ENCODE measurements around the gene CRTC1.

The CRTC1 gene

DNA sequence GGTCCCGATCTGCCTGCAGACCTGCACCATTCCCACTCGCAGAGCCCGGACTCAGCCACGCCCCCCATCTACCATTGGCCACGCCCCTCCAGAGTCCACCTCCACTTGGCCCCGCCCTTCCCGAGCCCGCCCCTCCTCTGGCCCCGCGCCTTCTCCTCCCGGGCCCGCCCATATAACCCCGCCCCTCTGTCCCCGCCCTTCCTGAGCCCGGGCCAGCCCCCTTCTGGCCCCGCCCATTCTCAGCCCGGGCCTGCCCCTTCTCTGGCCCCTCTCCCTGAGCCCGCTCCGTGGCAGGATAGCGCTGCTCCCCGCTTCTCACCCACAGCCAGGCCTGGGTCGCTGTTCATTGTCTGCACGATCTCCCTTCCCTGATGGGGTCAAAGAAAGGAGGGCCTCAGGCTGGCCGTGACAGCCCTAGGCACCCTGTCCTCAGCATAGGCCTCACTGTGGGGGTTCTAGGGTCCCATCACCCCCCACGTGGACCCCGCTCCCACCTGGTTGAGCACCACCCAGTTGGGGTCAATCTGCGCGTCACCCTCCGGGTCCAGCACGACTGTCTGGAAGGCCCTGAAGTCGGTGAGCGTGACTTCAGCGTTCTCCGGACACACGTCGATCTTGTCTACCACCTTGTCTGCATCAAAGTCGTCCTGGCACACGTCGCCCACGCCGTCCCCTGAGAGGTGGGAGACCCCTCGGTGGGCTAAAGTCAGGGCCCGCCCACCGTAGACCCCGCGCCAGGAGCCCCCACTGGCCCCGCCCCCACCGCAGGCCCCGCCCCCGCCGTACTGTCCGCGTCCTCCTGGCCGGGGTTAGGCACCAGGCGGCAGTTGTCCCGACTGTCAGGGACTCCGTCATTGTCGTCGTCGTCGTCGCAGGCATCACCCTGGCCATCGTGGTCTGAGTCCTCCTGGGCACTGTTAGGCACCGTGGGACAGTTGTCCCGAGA, 102.0 kb downstream of the CRTC1 start:
- peak; percentile 68 for DNase-seq (ENCODE audit: low spot score)

DNA sequence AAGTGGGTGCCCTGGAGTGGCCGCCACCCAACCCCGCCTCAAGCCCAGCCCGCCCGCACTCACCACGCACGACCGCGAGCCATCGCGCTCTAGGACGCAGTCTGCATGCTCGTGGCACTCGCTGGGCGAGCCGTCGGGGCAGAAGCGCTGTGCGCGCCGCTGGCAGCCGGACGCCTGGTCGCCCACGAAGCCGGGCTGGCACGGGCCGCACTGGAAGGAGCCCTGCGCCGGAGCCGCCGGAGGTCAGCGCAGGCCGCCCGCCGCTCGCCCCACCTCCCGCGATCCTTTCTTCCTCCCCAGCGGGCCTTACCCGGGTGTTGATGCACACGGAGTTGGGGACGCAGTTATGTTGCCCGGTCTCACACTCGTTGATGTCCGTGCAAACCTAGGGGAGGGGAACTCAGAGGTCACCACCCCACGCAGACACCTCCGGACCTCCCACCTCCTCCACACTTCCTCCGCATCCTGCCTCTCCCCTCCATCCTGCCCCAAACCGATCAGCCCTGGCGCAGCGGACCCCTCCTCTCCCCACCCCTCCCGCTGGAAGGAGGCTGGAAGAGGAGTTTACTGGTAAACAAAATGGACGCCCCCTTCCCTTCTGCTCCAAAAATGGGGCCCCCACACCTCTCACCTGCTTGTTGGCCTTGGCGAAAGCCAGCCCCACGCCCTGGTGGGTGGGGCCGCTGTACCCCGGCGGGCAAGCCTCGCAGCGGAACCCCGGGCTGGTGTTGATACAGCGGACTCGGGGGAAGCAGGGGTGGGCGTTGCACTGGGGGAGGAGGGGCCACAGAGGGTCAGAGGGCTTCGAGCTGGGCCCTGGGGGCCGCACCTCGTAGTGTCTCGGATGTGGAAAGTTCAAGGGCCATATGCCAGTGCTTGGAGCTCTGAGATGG, 105.3 kb downstream of the CRTC1 start:
- DNase-seq (ENCODE audit: low spot score), result no peak

DNA sequence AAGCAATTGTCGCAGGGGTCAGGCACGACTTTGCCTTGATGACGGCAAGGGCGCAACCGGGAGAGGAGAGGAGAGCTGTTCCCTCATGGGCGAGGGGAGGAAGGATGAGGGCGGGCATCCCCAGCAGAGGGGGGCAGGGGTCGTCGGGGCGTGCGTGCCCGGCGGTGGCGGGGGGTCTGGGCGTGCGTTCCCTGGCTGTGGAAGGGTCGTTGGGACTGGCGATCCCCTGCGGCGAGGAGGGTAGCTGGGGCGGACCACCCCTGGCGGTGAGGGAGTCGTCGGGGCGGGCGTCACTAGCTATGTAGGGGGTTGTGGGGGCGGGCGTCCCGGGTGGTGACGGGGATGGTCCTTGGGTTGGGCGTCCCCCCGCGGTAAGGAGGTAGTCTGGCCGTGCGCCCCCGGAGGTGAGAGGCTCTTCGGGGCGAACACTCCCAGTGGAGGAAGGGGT, 106.0 kb downstream of the CRTC1 start:
- DNase-seq (ENCODE audit: low spot score), result no peak

GRCh38 chr19:18789883-18790565, 106.5 kb downstream of the CRTC1 start:
- DNase-seq (ENCODE audit: low spot score), result no peak

DNA sequence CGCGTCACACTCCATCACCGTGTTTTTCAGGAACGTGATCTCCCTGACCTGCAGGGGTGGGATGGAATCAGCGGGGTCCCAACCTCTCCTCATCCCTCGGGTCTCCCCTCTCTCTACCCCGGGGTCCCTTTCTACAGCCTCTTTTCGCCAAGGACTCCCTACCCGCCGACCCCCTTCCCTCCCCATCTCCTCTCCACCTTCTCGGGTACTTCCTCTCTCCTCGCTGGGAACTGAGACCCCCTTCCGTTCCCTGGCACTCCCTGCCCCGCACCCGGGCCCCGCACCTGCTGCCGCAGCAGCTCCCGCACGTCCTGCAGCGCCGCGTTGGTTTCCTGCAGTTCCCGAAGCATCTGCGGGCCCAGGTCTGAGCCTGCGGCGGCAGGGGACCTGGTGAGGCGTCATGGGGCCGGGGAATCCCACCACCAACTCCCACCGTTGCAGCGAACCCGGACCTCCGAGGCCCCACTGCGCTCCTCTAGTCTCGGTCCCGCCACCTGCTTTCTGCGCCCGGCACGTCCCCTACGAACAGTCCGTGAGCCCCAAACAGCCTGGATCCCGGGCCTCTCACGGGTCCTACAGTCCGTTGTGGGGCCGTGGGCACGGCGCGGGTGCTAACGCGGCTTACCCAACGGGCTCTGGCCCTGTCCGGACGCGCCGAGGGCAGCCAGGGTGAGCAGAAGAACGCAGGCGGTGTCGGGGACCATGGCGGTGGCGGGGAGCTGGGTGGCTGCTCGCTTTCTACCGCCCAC, 107.3 kb downstream of the CRTC1 start, which contains the start of gene COMP:
Gene COMP, minus strand, starts transcription at position 740 of the 749 bp plus-strand sequence. Its CDS starts 36 bp downstream, at position 704.
- no peak for DNase-seq (ENCODE audit: low spot score)

DNA sequence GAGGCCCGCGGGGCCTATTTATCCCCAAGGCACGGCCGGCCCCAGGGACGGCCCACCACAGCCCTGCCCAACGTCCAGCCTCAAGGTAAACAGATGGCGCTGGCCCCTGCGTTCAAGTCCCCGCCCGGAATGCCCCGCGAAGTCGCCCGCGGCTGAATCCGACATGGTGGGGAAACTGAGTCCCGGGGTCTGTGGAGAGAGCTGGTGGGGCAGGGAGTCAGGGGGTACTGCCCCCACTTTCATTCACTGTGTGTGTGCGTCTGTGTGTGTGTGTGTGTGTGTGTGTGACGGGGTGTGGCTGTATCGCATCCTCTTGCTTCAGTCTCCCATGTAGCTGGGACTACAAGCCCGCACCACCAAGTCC, 107.8 kb downstream of the CRTC1 start:
- no peak for DNase-seq (ENCODE audit: low spot score)

DNA sequence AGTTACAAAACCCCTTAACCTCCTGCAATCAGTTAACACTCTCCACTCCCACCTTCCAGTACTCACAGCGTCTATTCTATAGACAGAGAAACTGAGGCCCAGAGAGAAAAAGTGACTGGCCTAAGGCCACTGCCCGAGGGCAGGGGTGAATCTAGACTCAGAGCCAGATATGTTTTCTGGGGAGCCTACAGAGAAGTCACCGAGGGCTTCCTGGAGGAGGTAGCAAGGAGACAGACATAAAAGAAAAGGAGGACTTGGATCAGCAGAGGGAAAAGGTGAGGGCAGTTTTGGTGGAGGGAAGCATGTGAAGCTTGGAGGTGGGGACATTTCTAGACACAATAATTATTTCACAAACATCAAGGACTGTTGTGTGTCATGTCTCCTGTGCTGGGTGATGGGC, 109.2 kb downstream of the CRTC1 start:
- no peak for DNase-seq (ENCODE audit: low spot score)

- DNase-seq (ENCODE audit: low spot score), result no peak
Measured at GRCh38 chr19:18793144-18794028, 109.9 kb downstream of the CRTC1 start.

DNA sequence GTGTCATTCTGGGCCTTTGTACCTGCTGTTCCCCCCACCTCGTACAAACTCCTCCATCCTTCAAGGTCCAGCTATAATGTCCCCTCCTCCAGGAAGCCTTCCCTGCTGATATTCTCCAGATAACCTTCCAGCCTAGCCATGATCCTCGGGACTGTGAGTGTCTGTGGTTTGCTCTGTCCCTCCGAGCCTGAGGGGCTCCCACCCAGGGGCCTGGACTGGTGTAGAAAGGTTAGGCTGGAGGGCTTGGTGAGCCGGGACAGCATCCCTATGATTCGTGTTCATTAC, 110.5 kb downstream of the CRTC1 start:
- DNase-seq (ENCODE audit: low spot score), result no peak

DNA sequence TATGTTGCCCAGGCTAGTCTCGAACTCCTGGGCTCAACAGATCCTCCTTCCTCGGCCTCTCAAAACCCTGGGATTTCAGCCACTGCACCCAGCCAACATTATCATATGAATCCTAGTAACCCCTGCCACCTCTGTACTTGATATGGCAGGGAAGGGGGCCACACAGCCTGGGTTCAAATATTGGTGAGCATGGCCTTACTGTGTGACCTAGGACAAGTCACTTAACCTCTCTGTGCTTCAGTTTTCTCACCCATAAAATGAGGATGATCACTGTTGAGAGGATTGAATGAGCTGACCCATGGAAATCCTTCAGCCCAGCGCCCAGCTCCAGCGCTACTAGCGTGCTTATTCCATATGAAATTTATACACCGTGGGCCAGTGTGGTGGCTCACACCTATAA, 111.2 kb downstream of the CRTC1 start:
- DNase-seq (ENCODE audit: low spot score), result no peak

DNA sequence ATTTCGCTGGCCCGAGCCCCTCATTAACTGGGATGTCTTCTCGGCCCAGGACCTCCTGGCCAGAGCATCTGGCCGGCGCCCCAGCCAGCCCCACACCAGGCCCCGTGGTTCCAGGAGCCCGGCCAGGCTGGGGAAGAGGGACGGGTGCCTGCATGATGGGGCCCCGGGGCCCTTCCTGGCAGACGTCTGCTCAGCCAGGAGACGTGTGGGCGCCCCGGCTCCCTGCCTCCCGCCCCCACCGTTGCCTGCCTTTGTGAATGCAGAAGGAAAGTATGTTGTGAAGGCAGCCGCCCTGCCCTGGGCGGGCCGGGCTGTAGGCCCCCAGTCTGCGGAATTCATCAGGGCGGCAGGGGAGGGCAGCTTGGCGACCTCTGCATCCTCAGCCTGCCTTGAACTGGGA, 112.1 kb downstream of the CRTC1 start:
- DNase-seq (ENCODE audit: low spot score), result peak; percentile 39

DNA sequence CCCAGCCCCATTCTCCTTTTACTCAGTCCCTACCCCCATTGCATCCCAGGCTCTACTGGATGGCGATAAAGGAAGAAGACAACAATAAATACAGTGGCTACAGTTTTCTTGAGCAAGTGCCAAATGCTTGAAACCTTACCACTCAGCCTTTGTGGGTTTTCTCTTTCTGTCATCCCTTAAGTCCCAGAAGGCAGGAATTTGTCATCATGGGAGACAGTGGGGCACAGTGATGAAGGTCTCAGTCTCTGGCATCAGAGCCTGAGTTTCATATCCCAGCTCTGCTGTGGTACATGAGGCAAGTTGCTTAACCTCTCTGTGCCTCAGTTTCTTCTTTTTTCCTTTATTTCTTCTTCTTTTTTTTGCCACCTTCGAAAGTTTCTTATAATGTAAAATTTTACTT, 112.8 kb downstream of the CRTC1 start:
- no peak for DNase-seq (ENCODE audit: low spot score)

- peak; percentile 61 for DNase-seq (ENCODE audit: low spot score)
Measured at GRCh38 chr19:18798384-18799352, 115.2 kb downstream of the CRTC1 start.

DNA sequence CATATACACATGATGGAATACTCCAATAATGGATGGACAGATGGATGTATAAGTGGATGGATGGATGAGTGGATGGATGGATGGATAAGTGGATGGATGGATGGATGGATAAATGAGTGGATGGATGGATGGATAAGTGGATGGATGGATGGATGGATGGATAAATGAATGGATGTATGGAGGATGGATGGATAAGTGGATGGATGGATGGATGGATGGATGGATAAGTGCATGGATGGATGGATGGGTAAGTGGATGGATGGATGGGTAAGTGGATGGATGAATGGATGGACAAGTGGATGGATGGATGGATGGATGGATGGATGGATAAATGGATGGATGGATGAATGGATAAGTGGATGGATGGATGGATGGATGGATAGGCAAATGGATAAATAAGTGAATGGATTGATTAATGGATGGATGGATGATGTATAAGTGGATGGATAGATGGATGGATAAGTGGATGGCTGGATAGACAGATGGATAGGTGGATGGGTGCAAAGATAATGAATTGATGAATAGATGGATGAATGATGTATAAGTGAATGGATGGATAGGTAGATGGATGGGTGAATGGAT, 116.0 kb downstream of the CRTC1 start:
- DNase-seq (ENCODE audit: low spot score), result no peak

GRCh38 chr19:18800079-18800478, 116.6 kb downstream of the CRTC1 start:
- no peak for DNase-seq (ENCODE audit: low spot score)

- no peak for DNase-seq (ENCODE audit: low spot score)
Measured at GRCh38 chr19:18800636-18801035, 117.2 kb downstream of the CRTC1 start.

DNA sequence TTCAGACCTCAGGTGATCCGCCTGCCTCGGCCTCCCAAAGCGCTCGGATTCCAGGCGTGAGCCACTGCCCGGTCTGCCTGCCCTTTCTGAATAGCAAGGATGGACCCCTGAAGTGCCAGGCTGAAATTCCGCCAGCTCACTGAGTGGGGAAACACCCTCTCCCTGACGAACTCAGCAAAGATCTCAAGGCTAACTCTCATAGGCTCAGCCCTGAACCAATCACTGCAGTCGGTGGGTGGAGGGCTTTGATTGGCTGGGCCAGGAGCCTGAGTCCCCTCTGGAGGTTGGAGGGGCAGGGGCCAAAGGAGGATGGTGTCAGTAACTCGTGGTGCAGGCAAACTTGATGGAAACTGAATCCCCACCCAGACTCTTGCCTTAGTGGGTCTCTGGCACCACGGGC, 118.9 kb downstream of the CRTC1 start:
- no peak for DNase-seq (ENCODE audit: low spot score)

- no peak for DNase-seq (ENCODE audit: low spot score)
Measured at GRCh38 chr19:18803550-18804138, 120.2 kb downstream of the CRTC1 start.

DNA sequence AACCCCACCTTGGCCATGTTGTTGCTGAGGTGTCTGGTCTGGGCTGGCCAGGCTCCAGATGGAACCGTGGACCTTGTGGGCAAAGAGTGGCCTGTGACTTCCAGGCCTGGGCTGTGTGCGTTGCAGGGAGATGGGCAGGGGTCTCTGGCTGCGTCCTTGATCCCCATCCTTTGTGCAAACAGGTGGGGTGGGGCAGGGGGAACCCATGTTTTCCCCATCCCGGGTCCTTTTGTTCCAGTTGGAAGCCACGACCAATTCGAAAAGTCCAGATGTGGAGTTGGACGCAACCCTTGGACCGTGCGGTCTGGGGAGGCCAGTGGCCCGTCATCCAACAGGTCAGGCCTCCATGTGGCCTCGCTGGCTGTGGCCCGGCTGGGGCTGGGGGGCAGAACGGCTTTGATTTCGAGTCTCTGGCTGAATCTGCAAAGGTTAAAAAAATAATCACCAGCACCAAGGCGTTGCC, 120.7 kb downstream of the CRTC1 start:
- DNase-seq (ENCODE audit: low spot score), result no peak
